Activated T-helper 1 cell treated with anti-CD3 and anti-CD28 coated beads, Interleukin-12 subunit alpha, Interleukin-12 subunit beta, Interleukin-2, Interleukin-4 antibody, amounts not matched to agents 30 ng/mL and 10 ng/mL and 1 ng/mL, durations not matched to agents 14 hours and 24 hours and 36 hours (primary cell): ENCODE results near the gene ARNT2. TPM values are rescaled to one million over a fixed set of nuclear protein-coding genes. Genes with fewer than 3 reads are reported as not detected.

Experiments used
- DNase-seq: peaks from one replicate; pipeline ENCODE4 v3.0.0; 2021; ENCODE audit warnings: low spot score
- H3K27ac Mint-ChIP-seq: one replicate; pipeline ENCODE4 v1.8.0; 2021; ENCODE audit warnings: mild to moderate bottlenecking, mixed read lengths
- H3K27me3 Mint-ChIP-seq: one replicate; pipeline ENCODE4 v1.8.0; 2022; ENCODE audit warnings: mild to moderate bottlenecking, moderate library complexity, mixed read lengths; ENCODE audit not compliant: insufficient read depth
- H3K36me3 Mint-ChIP-seq: one replicate; pipeline ENCODE4 v1.8.0; 2021; ENCODE audit warnings: low read depth, mixed read lengths
- H3K4me1 Mint-ChIP-seq: one replicate; pipeline ENCODE4 v1.8.0; 2021; ENCODE audit warnings: low read depth, mixed read lengths
- H3K4me3 Mint-ChIP-seq: one replicate; pipeline ENCODE4 v1.8.0; 2021; ENCODE audit warnings: mild to moderate bottlenecking, moderate library complexity, mixed read lengths
- H3K9me3 Mint-ChIP-seq: one replicate; pipeline ENCODE4 v1.8.0; 2021; ENCODE audit warnings: mixed read lengths
- intact Hi-C: fragments of 100-400 bp; cut with micrococcal nuclease; formaldehyde crosslinking; loops from one replicate; pipeline ENCODE4 v1.15.1; 2024
- total RNA-seq: library from RNA; stranded (reverse); gene quantifications from 2 replicates; pipeline ENCODE4 v1.2.3, GENCODE V29; 2022

Gene ARNT2
- total RNA-seq, 1 donor from 2014 or later: 0.36 TPM

DNA sequence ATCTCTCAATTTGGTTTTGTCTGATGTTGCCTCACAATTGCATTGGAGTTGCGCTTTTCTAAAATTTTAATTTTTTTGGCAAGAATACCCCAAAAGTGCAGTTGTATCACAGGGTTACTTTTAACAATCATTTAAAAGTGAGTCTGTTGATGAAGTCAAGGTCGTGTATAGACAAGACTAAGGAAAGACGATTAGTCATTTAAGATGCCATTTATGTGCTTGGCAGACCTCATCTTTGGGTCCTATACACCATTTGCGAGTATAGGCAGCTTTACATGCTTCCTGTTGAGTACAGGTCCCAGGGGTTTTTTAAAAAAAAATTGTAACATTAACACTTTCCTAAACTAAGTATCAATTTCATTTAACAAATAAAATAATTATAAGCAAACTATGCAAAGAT is 12.5 kb downstream of the ARNT2 start:
- no peaks in the 10 kb centered on the region for H3K36me3 Mint-ChIP-seq
- H3K4me1 Mint-ChIP-seq: no peaks in the 10 kb centered on the region
- no peak for DNase-seq
- H3K27ac Mint-ChIP-seq: no peak overlapping the region
- peaks cover 5% of the 10 kb centered on the region for H3K27me3 Mint-ChIP-seq
- no peak overlapping the region for H3K4me3 Mint-ChIP-seq
- no peaks in the 10 kb centered on the region for H3K9me3 Mint-ChIP-seq
- intact Hi-C loops: no loop called here

DNA sequence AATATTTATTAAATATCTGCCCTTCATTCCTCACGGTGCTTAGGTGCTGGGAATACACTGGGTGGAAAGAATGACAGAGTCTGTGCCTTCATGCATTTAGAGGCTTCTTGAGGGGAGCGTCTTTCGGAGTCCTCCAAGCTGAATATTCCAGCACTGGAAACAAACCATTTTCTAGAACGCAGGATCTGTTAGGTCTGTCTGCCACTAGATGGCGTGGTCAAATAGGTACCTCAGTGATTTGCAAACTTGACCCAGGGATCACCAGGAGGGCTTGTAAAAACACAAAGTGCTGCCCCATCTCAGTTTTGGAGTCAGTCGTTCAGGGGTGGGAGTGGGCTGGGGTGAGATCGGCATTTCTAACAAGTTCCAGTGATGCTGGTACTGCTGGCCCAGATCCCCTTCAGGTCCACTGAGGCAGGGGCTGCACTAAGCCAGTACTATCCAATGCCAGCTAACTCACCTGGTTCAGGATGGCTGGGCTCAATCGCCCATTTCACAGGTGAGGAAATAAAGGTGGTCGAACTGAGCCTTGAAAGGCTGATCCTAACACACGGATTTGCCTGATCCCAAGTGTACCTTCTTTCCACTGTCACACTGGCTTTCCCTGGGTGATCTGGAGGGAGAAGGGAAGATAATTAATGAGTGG is 14.8 kb downstream of the ARNT2 start:
- H3K36me3 Mint-ChIP-seq: no peaks in the 10 kb centered on the region
- intact Hi-C loops: no loop called here
- H3K4me3 Mint-ChIP-seq: no peak overlapping the region
- H3K9me3 Mint-ChIP-seq: no peaks in the 10 kb centered on the region
- H3K4me1 Mint-ChIP-seq: no peaks in the 10 kb centered on the region
- H3K27me3 Mint-ChIP-seq: peaks cover 11% of the 10 kb centered on the region
- H3K27ac Mint-ChIP-seq: no peak overlapping the region
- no peak for DNase-seq

DNA sequence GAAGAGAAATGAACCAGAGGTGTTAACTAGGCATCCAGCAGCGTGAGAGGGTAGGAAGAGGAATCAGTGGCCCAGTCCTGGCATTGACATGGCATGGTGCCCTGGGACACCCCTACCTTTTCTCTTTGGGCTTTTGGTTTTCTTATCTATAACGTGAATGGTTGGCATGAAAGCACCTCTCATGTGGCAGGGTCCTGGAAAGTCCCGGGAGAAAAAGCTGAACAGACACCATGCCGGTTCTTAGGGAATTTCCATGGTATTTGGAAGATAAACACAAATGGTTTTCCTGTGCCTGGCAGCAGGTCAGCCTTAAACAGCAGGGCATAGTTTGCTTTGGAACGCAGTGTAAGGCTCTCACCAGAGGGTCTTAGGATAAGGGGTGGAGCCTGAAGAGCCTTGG is 15.4 kb downstream of the ARNT2 start:
- Mint-ChIP-seq H3K4me3 (no peak overlapping the region), H3K4me1 (no peaks in the 10 kb centered on the region), H3K9me3 (no peaks in the 10 kb centered on the region), H3K27me3 (peaks cover 11% of the 10 kb centered on the region), H3K27ac (no peak overlapping the region), H3K36me3 (no peaks in the 10 kb centered on the region)
- DNase-seq: no peak
- intact Hi-C loops: no loop called here

DNA sequence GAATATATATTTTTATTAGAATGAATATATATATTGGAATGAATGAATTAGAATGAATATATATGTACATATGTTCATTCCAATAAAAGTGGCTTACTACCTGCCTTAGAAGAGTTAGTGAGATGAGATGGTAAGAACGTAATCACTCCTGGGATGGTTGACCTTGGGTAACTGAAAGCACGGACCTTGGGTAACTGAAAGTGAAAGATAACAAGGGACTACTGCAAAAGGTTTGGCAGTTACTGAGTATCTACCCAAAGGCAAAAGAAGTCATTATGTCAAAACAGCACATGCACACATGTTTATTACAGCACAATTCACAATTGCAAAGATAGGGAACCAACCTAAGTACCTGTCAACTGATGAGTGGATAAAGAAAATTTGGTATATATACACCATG is 16.5 kb downstream of the ARNT2 start:
- Mint-ChIP-seq H3K27me3 (peaks cover 11% of the 10 kb centered on the region), H3K9me3 (no peaks in the 10 kb centered on the region), H3K4me1 (no peaks in the 10 kb centered on the region), H3K36me3 (no peaks in the 10 kb centered on the region), H3K27ac (no peak overlapping the region), H3K4me3 (no peak overlapping the region)
- no peak for DNase-seq
- intact Hi-C loops: no loop called here

DNA sequence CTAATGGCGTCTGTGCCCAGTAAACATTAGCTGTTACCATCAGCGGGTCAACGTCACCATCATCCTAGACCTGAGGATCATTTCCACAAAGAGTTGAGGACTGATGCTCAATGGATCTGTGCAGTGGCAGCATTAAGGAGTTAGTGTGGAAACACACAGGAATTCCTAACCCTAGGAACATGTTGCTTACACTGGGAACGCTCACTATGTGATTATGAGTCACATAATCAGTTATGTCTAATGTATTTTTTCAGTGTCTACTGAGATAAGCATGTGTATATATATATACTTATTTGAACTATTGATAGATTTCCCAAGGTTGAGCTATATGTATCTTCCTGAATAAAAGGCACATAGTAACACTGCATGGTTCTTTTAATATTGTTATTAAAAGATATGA is 19.0 kb downstream of the ARNT2 start:
- intact Hi-C loops: no loop called here
- no peak overlapping the region for H3K27ac Mint-ChIP-seq
- peaks cover 12% of the 10 kb centered on the region for H3K27me3 Mint-ChIP-seq
- no peaks in the 10 kb centered on the region for H3K9me3 Mint-ChIP-seq
- H3K36me3 Mint-ChIP-seq: no peaks in the 10 kb centered on the region
- DNase-seq: no peak
- no peaks in the 10 kb centered on the region for H3K4me1 Mint-ChIP-seq
- H3K4me3 Mint-ChIP-seq: no peak overlapping the region

DNA sequence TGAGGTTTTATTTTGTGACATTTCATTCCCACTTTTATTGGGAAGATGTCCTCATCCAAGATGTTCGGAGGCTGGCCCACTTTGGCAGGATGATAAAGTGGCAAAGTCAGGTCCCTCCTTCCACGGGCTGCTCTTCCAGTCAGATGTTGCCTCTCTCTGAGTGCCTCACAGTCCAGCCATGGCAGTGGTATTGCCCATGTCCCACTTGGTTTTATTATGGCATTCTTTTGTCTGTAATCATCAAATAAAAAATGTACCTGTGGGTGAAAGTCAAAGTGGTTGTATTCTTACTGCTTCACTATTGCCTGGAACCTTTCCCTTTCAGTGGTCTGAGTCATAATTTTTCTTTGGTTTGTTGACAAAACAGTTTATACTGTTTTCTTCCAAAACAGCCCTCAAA is 20.2 kb downstream of the ARNT2 start:
- H3K4me1 Mint-ChIP-seq: no peaks in the 10 kb centered on the region
- no peak overlapping the region for H3K27ac Mint-ChIP-seq
- H3K9me3 Mint-ChIP-seq: no peaks in the 10 kb centered on the region
- intact Hi-C loops: no loop called here
- no peak overlapping the region for H3K4me3 Mint-ChIP-seq
- H3K36me3 Mint-ChIP-seq: no peaks in the 10 kb centered on the region
- DNase-seq: no peak
- H3K27me3 Mint-ChIP-seq: peaks cover 10% of the 10 kb centered on the region

DNA sequence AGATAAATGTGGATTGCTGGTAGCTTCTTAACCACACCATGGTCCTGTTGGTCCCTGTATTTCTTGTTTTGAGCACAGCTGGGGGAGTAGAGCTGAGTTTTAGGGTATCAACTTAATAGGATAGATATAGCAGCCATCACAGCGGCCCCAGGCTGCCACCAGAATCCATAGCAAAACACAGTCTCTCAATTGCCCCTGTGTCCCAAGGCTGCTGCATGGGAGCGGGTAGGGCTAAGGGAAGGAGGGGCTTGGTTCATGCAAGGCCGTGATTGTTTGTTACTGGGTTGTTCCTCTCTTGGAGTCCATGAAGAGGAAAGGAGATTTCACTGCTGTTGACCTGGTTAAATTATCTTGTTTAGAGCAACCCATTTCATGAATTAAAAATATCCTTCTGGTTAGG is 22.1 kb downstream of the ARNT2 start:
- Mint-ChIP-seq H3K36me3 (no peaks in the 10 kb centered on the region), H3K9me3 (no peaks in the 10 kb centered on the region), H3K27ac (no peak overlapping the region), H3K27me3 (peaks cover 10% of the 10 kb centered on the region), H3K4me3 (no peak overlapping the region), H3K4me1 (no peaks in the 10 kb centered on the region)
- DNase-seq: no peak
- intact Hi-C loops: no loop called here

DNA sequence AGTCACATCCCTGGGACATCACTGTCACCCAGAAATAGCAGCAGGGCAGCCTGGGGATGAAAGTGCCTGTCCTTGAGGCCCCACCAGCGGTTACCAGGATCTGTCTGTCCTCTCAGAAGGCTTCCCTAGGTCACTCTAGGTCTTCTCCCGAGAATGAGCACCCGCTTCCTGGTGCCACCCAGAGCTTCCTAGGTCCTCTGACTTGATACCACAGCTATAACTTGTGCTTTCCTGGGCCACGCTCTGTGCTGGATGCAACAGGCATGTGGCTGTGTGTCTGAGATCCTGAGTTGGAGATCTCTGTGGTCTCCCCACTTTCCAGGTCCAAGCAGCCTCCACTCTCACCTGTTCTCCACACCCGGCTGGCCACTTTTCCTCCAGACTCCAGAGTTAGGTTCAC is 25.8 kb downstream of the ARNT2 start:
- no peak overlapping the region for H3K27ac Mint-ChIP-seq
- no peak for DNase-seq

DNA sequence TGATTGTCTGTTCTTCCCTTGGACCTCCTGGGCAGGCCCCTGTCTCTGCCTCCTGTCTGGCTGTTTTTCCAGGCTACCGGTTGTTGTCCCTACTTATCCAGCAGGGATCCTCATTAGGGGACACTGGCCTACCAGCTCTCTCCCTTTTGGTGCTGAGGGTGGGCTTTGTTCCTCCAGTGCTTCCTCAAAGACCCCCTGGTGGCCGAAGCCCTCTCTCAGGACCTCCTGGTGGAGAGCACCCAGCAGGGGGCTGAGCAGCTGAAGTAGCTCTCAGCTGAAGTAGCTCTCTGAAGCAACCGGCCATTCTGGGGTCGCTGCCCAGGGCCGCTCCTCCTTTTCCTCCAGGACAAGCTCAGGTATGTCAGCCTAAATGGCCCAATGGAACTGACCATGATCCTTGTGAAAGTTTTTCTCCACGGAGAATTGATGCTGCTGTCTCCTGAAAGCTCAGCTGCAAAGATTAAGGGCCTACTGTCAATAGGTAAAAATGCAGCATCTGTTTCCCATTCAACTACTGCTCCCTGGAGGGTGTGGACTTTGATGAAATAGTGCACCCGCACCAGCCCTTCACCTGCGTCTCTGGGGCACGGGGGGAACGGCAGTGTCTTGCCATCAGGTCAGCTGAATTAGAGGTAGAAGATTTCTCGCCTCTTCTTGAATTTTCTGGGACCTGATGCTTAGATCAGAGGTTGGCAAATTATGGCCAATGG is 27.6 kb downstream of the ARNT2 start:
- H3K36me3 Mint-ChIP-seq: no peaks in the 10 kb centered on the region
- no peak overlapping the region for H3K4me3 Mint-ChIP-seq
- H3K4me1 Mint-ChIP-seq: no peaks in the 10 kb centered on the region
- no peak for DNase-seq
- peaks cover 2% of the 10 kb centered on the region for H3K27me3 Mint-ChIP-seq
- intact Hi-C loops: no loop called here
- no peak overlapping the region for H3K27ac Mint-ChIP-seq
- no peaks in the 10 kb centered on the region for H3K9me3 Mint-ChIP-seq

More for the DNA sequence above, 25.8 kb downstream of the ARNT2 start:
- peaks cover 4% of the 10 kb centered on the region for H3K27me3 Mint-ChIP-seq
- intact Hi-C loops: no loop called here
- no peaks in the 10 kb centered on the region for H3K4me1 Mint-ChIP-seq
- no peak overlapping the region for H3K4me3 Mint-ChIP-seq
- H3K9me3 Mint-ChIP-seq: no peaks in the 10 kb centered on the region
- H3K36me3 Mint-ChIP-seq: no peaks in the 10 kb centered on the region

DNA sequence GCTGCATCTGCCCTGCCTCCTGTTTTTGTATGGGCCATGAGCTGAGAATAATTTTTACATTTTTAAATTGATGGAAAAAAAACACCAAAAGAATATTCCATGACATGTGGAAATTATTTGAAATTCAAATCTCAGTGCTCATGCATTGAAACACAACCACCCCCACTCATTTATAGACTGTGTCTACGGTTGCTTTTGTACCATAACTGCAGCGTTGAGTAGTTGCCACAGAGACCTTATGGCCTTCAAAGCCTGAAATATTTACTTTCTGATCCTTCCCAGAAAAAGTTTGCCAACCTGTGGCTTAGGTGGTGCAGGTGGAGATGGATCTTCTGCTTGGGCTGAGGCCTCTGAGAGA is 28.1 kb downstream of the ARNT2 start:
- H3K27me3 Mint-ChIP-seq: peaks cover 4% of the 10 kb centered on the region
- no peaks in the 10 kb centered on the region for H3K9me3 Mint-ChIP-seq
- no peaks in the 10 kb centered on the region for H3K36me3 Mint-ChIP-seq
- DNase-seq: no peak
- no peak overlapping the region for H3K4me3 Mint-ChIP-seq
- no peak overlapping the region for H3K27ac Mint-ChIP-seq
- no peaks in the 10 kb centered on the region for H3K4me1 Mint-ChIP-seq
- intact Hi-C loops: no loop called here

DNA sequence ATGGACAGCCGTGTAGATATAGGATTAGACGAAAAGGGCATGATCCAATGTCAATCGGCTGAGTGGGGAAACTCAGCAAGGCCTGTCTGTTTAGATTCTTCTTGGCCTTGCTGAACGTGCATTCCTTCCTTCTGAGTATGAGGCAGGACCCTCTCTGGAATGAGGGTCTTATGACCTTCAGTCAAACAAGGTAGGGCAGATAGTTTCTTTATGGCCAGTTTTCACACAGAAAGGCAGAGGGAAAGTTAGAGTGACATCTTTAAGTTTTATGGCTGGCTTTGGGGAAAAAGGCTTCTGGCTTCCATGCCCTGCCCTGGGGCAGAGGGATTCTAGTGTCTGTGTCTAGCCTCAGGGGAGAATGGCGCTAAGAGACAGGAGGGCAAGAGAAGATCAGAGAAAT is 29.7 kb downstream of the ARNT2 start:
- no peak overlapping the region for H3K27ac Mint-ChIP-seq
- no peaks in the 10 kb centered on the region for H3K36me3 Mint-ChIP-seq
- DNase-seq: no peak
- H3K27me3 Mint-ChIP-seq: peaks cover 4% of the 10 kb centered on the region
- intact Hi-C loops: no loop called here
- no peaks in the 10 kb centered on the region for H3K4me1 Mint-ChIP-seq
- H3K9me3 Mint-ChIP-seq: no peaks in the 10 kb centered on the region
- H3K4me3 Mint-ChIP-seq: no peak overlapping the region

DNA sequence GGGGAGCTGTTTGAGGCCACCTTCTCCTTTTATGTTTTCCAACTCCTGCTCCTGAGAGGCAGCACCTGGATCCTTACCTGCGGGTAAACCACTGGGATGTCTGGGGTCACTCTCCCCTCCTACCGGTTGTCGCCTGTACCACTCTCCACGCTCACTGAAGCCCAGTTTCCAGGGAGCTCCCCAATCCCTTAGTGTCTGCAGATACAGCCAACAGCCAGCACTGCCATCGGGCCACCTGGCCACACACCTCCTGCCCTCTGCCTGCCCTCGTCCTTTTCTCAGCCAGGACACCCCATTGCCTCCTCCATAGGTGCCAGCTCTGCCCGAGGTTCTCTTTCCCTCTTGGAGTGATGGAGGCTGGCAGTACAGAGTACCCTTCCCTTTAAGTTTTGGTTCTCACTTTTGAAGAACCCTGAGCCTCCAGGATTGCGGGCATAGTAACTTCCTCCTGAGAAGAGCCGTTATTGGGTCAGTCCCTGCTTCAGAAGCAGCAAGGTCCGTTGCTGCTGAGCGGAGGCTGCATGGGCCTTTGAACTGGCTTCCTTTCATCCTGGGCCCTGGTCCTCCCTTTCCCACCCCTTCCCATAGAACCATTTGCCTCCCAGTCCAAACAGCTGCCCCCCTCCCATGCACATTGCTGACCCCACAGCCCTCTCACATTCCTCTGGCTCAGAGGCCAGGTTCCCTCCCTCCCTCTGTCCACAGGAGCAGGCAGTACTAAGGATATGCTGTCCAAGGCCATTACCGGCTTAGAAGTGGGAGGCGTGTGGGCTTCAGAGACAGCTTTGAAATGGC is 30.9 kb downstream of the ARNT2 start:
- Mint-ChIP-seq H3K4me1 (no peaks in the 10 kb centered on the region), H3K4me3 (no peak overlapping the region), H3K27me3 (peaks cover 4% of the 10 kb centered on the region), H3K27ac (no peak overlapping the region), H3K36me3 (no peaks in the 10 kb centered on the region), H3K9me3 (no peaks in the 10 kb centered on the region)
- no peak for DNase-seq
- intact Hi-C loops: no loop called here

DNA sequence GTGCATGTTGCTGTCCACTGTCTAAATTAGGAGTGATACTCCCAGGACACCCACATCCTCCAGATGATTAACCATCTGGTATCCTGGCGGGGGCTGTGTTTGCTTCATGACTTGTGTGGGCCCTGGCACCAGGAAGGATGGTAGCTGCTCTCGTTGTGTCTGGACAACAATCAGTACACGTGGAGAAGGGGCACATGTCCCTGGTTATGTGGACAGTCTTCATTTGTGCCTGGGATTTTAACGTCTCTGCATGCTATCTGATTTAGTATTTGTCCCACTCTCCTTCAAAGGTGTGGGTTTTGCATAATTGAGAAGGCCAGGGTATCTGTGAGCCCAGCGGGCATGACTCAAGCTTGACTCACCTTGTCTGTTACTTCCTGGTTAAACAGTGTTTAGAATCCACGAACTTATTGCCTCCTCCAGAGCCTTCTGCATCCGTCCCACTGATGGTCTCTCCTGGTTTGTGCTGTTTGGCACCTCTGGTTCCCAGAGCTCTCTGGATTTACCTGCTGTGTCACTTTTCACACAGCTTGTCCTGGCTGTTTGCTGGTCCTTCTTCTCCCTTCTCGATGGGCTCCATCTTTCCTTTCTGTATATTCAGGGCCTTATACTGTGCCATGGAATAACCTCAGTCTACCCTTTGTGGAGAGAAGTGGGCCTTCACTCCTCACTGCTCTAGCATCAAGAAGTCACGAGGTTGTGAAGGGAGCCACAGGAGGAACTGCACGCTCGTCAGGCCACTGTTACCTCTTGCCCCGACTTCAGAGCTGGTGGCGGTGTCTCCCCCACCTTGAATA is 32.5 kb downstream of the ARNT2 start:
- DNase-seq: no peak
- Mint-ChIP-seq H3K27me3 (peaks cover 9% of the 10 kb centered on the region), H3K4me1 (no peaks in the 10 kb centered on the region), H3K4me3 (no peak overlapping the region), H3K27ac (no peak overlapping the region), H3K36me3 (no peaks in the 10 kb centered on the region), H3K9me3 (no peaks in the 10 kb centered on the region)
- intact Hi-C loops: no loop called here
